HuH-7 (cell line): ENCODE measurements around the gene ATG16L2.

Experiments used
- DNase-seq: peaks from one replicate; pipeline ENCODE4 v3.0.0; 2011; ENCODE audit warnings: low spot score

ATG16L2 gene

GRCh38 chr11:72814286-72815109 lies at the start of gene ATG16L2:
Gene ATG16L2 (plus strand): TSS chr11:72814411. CDS start chr11:72814446, 35 bp downstream.
- DNase-seq = peak; percentile 90

GRCh38 chr11:72764503-72764902 lies 49.7 kb upstream of the ATG16L2 start:
- no peak for DNase-seq

- no peak for DNase-seq
Observed at GRCh38 chr11:72766152-72766902, 47.9 kb upstream of the ATG16L2 start.

GRCh38 chr11:72767203-72768062 lies 46.8 kb upstream of the ATG16L2 start:
- DNase-seq = no peak

- DNase-seq = no peak
Observed at GRCh38 chr11:72768581-72768980, 45.6 kb upstream of the ATG16L2 start.

- no peak for DNase-seq
Observed at GRCh38 chr11:72769680-72770079, 44.5 kb upstream of the ATG16L2 start.

GRCh38 chr11:72770799-72771198 lies 43.4 kb upstream of the ATG16L2 start:
- no peak for DNase-seq

- no peak for DNase-seq
Observed at GRCh38 chr11:72771507-72771906, 42.7 kb upstream of the ATG16L2 start.

GRCh38 chr11:72772059-72772458 lies 42.2 kb upstream of the ATG16L2 start:
- no peak for DNase-seq

- DNase-seq = no peak
Observed at GRCh38 chr11:72773291-72773690, 40.9 kb upstream of the ATG16L2 start.

- no peak for DNase-seq
Observed at GRCh38 chr11:72773696-72774095, 40.5 kb upstream of the ATG16L2 start.

- DNase-seq = no peak
Observed at GRCh38 chr11:72774499-72774898, 39.7 kb upstream of the ATG16L2 start.

- no peak for DNase-seq
Observed at GRCh38 chr11:72775288-72776110, 38.7 kb upstream of the ATG16L2 start.

- no peak for DNase-seq
Observed at GRCh38 chr11:72776117-72776843, 37.9 kb upstream of the ATG16L2 start.

GRCh38 chr11:72776844-72777754 lies 37.1 kb upstream of the ATG16L2 start:
- no peak for DNase-seq

GRCh38 chr11:72777755-72778278 lies 36.4 kb upstream of the ATG16L2 start:
- no peak for DNase-seq

GRCh38 chr11:72778535-72779494 lies 35.4 kb upstream of the ATG16L2 start:
- DNase-seq = peak; percentile 87

GRCh38 chr11:72779495-72780128 lies 34.6 kb upstream of the ATG16L2 start:
- DNase-seq = no peak
